NCI-H128 (cell line): Measurements from ENCODE around the gene APOL2.
"Not testable (repeated sequence)": the region's sequence is repeated elsewhere in the genome, so short reads cannot be mapped to it uniquely, and the experiment has no call there.

Experiments used
- DNase-seq: peaks from one replicate; lab custom pipeline; 2025; ENCODE audit not compliant: unreplicated experiment; lab: John Stamatoyannopoulos, UW

Gene APOL2

GRCh38 chr22:36225333-36225922, 13.9 kb downstream of the APOL2 start:
- no peak for DNase-seq

DNA sequence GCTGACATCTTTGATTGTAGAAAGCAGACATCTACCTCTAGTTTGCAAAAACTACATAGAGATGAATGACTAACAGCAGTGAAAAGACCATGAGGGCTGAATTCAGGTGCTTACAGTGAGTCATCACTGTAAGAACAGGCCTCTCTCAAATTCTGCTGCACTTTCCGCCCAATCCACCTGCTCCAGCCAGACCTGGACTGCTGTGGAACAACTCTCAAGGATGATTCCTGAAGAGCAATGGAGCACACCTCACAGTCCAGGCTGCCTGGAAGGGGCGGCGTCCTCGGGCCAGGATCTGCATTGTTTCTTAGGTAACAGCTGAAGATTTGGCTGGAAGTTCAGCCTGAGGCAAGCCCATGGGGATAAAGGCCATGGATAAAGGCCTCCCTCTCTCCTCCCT, 15.1 kb downstream of the APOL2 start:
- no peak for DNase-seq

GRCh38 chr22:36223504-36223903, 15.8 kb downstream of the APOL2 start:
- DNase-seq: no peak

GRCh38 chr22:36222887-36223450, 16.4 kb downstream of the APOL2 start:
- no peak for DNase-seq

GRCh38 chr22:36221799-36222751, 17.3 kb downstream of the APOL2 start:
- DNase-seq: no peak

DNA sequence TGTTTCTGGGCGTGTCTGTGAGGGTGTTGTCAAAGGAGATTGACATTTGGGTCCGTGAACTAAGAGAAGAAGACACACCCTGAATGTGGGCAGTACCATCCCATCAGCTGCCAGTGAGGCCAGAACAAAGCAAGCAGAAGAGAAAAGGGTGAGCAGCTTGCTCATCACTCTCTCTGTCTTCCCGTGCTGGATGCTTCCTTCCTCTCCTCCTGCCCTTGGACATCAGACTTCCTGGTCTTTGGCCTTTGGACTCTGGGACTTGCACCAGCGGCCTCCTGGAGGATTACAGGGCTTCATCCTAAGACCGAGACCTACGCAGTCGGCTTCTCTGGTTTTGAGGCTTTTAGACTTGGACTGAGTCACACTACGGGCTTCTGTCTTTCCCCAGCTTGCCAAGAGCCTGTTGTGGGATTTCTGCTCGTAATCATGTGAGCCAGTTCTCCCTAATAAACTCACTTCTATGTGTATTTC, 18.8 kb downstream of the APOL2 start:
- no peak for DNase-seq

- DNase-seq: no peak
These were observed 20.6 kb downstream of the APOL2 start for GRCh38 chr22:36218648-36219193.

GRCh38 chr22:36215981-36216380, 23.3 kb downstream of the APOL2 start:
- no peak for DNase-seq

GRCh38 chr22:36213586-36213985, 25.7 kb downstream of the APOL2 start:
- DNase-seq: no peak

GRCh38 chr22:36212901-36213300, 26.4 kb downstream of the APOL2 start:
- no peak for DNase-seq

DNA sequence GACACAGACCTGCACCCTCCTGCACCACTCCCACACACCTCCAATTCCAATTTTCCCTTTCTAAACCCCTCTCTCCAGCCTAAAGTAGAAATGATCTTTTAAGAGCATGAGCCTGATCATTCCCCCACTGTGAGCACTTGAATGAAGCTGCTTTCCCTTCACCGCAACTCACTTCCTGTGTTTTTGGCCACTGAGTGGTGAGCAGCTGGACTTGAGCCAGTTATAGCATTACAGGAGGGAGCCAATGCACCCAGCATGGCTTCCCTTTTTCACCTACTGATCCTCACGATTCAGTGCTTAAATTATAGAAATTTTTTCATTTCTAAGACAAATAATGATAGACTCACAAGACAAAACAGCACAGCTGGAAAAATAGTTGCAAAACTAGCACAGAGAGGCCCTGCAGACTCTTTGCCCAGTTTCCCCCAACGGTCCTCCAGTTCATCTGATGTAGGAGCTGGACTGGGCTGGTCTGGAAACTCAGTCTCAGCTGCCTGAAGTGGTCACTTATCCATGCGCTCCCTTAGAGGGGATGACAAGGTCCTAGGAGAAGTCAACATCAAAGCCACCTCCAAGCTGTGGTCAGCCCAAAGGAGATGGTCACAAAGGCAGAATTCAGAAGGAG, 28.0 kb downstream of the APOL2 start:
- no peak for DNase-seq

- no peak for DNase-seq
These were observed 29.1 kb downstream of the APOL2 start for GRCh38 chr22:36210224-36210623.

GRCh38 chr22:36209488-36209908, 29.8 kb downstream of the APOL2 start:
- not testable (repeated sequence) for DNase-seq

DNA sequence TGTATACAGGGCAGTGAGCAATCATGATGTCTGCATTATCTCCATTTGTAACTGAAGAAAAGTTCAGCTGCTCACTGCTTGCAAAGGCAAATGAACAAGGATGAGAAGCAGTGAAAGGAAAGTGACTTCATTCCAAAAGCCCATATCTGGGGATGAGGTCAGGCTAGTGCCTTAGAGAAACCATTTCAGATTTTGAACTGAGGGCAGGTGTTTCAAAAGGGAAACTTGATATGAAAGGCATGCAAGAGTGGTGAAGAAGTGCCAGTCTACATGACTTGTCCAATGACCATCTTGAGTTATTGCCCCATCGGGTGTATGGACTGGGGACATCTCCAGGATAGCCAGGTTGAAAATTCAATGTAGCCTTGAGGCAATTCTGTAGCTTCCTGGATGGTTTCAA, 30.4 kb downstream of the APOL2 start:
- DNase-seq: no peak

DNA sequence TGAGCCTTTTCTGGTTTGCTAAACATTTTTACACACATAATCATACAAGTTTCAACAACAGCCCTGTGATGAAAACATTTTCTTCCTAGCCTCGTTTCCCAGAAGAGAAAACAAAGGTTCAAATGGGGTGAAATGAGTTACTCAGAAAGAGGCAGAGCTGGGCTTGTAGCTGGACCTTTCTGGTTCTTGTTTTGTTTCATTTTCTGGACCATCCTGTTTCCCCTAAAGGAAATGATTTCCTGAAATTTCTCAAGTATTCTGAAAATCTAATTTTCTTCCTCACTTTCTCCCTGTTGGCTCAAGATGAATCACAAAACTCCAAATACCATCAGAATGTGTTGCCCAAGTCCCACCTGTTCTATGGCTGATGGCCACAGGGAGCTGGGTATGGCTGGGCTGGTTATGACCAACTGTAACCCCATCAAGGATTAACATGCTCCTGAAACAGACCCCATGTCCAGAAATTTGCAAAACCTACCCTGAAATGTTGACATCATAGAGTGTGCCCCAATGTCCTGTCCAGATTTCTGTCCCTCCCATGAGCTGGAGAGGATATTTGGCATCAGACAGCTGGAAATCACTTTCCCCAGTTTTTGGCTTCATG, 31.1 kb downstream of the APOL2 start:
- DNase-seq: no peak

GRCh38 chr22:36206255-36206654, 33.1 kb downstream of the APOL2 start:
- DNase-seq: no peak

GRCh38 chr22:36205573-36205972, 33.8 kb downstream of the APOL2 start:
- DNase-seq: not testable (repeated sequence)

GRCh38 chr22:36204632-36205015, 34.7 kb downstream of the APOL2 start:
- DNase-seq: no peak

DNA sequence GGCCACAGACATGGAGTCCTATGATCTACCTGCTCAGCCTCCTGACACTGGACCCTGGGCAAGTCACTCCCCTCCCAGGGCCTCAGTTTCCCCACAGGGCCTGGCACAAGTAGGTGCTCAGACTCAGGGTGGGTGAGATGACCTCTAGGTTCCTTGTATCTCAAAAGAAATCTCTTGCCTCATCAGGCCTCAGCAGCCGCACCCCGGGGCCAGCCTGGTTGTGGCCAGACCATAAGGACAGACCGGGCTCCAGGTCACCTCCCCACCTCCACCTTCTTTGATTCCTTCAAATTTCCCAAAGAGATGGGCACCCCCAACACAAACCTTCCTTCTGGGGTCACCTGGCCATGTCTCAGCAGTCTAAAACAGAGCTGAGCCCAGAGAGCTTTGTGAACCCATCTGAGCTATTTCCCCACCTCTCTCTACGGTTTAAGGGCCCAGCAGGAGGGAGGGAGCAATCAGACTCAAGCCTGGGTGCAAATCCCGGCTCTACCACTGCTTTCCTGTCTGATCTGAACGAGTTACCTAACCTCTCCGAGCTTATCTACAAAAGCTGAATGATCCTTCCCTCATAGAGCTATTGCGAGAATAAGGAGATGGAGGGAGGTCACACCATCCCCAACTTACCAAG, 35.2 kb downstream of the APOL2 start:
- DNase-seq: no peak

GRCh38 chr22:36203441-36203840, 35.9 kb downstream of the APOL2 start:
- DNase-seq: not testable (repeated sequence)
